NCI-H1048 (cell line): ENCODE measurements around the gene NR2F2.
A peak's percentile ranks its signal among the peaks of the same experiment; 100 is the strongest.

Source experiments
- DNase-seq: peaks from one replicate; lab custom pipeline; 2025; lab: John Stamatoyannopoulos, UW

NR2F2 gene

GRCh38 chr15:96332637-96333121, 2.2 kb downstream of the NR2F2 start:
- DNase-seq: peak; percentile 32

- no peak for DNase-seq
Measured at GRCh38 chr15:96333131-96334016, 2.9 kb downstream of the NR2F2 start.

- no peak for DNase-seq
Measured at GRCh38 chr15:96334017-96334704, 3.7 kb downstream of the NR2F2 start.

GRCh38 chr15:96334705-96335410, 4.4 kb downstream of the NR2F2 start:
- no peak for DNase-seq

- no peak for DNase-seq
Measured at GRCh38 chr15:96335411-96336024, 5.0 kb downstream of the NR2F2 start.

- DNase-seq: no peak
Measured at GRCh38 chr15:96336108-96336595, 5.7 kb downstream of the NR2F2 start.

GRCh38 chr15:96336596-96337364, 6.3 kb downstream of the NR2F2 start:
- no peak for DNase-seq

GRCh38 chr15:96337365-96338023, 7.0 kb downstream of the NR2F2 start:
- no peak for DNase-seq

GRCh38 chr15:96338074-96338765, 7.7 kb downstream of the NR2F2 start:
- no peak for DNase-seq

GRCh38 chr15:96338766-96339618, 8.5 kb downstream of the NR2F2 start:
- no peak for DNase-seq

- DNase-seq: no peak
Measured at GRCh38 chr15:96339619-96340347, 9.3 kb downstream of the NR2F2 start.

GRCh38 chr15:96340348-96340597, 9.8 kb downstream of the NR2F2 start:
- DNase-seq: no peak

- DNase-seq: no peak
Measured at GRCh38 chr15:96340598-96341512, 10.4 kb downstream of the NR2F2 start.

- no peak for DNase-seq
Measured at GRCh38 chr15:96341513-96342405, 11.3 kb downstream of the NR2F2 start.

- DNase-seq: no peak
Measured at GRCh38 chr15:96342406-96343112, 12.1 kb downstream of the NR2F2 start.
